HT-29 (cell line): ENCODE data around the gene MOGAT2. TPM values are rescaled to one million over a fixed set of nuclear protein-coding genes. Genes with fewer than 3 reads are reported as not detected.
A peak's percentile ranks its signal among the peaks of the same experiment; 100 is the strongest.
"Not testable (repeated sequence)": the region's sequence is repeated elsewhere in the genome, so short reads cannot be mapped to it uniquely, and the experiment has no call there.

Source experiments
- DNase-seq: peaks from one replicate; pipeline ENCODE4 v3.0.0-alpha.2; 2015; ENCODE audit warnings: low spot score
- total RNA-seq: library from RNA; depleted of rRNA; stranded (reverse); fragments of >200 nt; shearing (Covaris generic); gene quantifications from 2 replicates; pipeline ENCODE4 v1.2.3, GENCODE V29; 2014; rRNA removed

Gene MOGAT2
- total RNA-seq, result not detected in 2 replicates

DNA sequence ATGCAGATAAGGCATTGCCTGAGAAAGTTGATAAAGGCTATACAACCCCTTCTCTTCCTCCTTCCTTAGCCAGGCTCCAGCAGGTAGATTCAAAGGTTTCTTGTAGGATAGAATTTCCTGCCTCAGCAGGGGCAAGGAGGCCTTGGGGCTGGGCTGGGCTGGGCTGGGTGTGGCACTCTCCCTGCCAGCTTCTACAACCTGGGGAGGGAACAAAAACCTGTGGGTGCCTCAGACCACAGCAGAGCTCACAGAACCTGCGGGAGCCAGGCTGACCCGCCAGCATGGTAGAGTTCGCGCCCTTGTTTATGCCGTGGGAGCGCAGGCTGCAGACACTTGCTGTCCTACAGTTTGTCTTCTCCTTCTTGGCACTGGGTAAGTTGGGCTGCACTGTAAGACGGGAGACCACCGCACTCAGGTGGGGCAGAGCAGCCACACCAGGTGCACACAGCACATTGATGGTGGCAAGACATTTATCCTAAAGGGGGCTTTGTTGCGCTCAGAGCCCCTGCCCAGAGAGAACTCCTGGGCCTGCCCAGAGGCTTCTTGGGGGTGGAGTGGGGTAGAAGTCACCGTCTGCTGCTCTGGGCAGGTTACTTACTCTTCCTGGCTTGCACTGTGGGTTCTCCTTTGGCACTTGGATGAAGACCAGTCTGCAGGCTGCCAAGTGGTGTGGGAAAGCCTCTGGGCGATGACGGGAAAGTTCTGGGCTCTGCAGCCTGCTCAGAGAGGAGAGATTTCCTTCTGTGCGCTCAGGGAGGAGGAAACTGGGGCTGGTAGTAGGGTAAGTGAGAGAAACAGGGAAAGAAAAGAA, at the start of gene MOGAT2:
TSS of gene MOGAT2 (plus strand) at position 231 of the 811 bp plus-strand sequence. CDS start at position 282, 51 bp downstream.
- no peak for DNase-seq

DNA sequence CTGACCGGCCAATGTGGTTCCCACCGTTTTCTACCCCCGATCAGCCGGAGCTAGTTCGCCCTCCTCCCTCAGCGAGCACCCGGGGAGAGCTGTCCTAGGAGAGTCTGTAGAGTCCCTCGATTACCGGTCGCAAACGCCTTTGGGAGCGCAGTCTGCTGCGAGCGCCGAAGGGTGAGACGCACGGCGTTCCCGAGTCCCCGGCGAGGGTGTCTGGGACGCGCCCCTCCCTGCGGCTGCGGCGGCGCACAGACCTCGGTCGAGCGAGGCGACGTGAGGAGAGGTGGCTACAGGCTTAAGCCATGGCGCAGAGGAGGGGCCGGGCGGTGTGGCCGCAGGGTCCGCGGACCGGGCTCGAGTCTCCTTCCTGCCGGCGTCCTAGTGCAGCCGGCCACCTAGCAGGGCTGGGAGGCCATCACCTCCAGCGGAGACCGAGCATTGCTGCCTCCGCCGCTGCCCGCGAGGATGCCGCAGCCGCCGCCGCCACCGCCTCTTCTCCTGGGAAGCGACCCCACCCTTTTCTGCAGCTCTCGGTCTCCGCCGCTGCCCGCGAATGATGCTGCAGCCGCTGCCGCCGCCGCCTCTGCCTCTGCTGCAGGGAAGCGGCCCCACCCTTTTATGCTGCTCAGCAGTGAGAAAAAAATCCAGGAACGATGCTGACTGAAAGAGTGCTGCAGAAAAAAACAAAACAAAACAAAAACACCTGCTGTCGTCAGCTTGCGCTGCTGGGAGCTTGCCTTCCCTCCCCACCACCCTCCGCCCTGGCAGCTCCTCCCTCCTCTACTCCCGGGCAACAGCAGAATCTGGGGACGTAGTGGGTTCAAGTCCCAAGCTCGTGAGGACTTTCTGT, 49.0 kb upstream of the MOGAT2 start, which contains the start of gene MAP6:
TSS of gene MAP6 (minus strand) at position 588 of the 847 bp plus-strand sequence. CDS start 669 bp downstream, outside the sequence.
- DNase-seq, result no peak

- DNase-seq, result peak; percentile 32
Measured at GRCh38 chr11:75673977-75674582, 43.6 kb upstream of the MOGAT2 start.

DNA sequence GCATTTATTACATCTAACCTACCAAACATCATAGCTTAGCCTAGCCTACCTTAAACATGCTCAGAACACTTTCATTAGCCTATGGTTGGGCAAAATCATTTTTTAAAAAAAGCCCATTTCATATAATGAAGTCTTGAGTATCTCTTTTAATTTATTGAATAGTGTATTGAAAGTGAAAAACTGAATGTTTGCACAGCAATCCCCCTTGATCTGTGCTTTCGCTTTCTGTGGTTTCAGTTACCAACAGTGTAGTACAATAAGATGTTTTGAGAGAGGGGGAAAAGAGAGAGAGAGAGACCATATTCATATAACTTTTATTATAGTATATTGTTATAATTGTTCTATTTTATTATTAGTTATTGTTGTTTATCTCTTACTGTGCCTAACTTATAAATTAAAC, 40.4 kb upstream of the MOGAT2 start:
- no peak for DNase-seq

DNA sequence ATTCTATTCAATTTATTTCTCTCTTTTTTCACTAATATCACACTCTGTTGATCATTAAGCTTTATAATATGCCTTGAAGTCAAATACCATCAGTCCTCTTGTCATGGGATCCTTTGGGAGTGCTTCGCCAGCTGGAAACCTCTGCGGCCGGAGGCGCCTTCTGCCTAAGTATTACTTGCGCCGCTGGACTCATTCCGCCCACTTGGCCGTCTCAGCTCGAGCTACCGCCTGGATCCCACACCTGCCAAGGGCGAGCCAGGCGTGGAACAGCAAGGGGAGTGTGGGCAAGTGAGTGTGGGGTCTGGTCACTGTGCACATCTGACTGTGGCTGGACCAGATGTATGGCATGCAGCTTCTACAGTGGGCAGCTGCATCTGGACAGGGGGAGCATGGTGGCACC, 39.7 kb upstream of the MOGAT2 start:
- no peak for DNase-seq

DNA sequence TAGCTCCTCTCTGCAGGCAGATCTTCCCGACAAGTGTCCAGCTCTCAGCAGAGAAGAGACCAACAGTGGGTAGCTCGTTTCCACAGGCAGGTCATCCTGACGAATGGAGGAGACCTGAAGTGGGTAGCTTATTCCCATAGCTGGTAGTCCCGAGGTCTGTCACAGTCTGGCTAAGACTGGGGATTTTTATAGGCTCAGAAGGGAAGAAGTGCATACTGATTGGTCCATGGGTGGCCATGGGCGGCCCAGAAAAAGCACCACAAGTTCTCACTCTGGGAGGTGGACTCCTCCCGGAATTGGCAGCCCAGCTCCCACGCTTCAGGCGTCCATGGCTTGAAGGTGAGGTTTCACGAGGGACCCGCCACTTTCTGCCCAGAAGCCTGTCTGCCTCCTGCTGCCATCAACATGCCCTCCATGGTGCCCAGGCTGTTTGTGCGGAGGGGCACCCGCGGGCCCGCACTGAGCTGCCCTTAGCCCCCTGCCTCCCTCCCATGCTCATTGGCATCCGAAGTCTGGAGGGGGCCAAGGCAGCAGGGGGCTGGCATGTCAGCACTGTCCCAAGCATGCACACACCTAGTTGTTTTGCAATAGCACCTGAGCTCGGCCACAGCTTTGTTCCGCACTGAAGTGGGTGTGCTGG, 38.9 kb upstream of the MOGAT2 start:
- DNase-seq, result no peak

DNA sequence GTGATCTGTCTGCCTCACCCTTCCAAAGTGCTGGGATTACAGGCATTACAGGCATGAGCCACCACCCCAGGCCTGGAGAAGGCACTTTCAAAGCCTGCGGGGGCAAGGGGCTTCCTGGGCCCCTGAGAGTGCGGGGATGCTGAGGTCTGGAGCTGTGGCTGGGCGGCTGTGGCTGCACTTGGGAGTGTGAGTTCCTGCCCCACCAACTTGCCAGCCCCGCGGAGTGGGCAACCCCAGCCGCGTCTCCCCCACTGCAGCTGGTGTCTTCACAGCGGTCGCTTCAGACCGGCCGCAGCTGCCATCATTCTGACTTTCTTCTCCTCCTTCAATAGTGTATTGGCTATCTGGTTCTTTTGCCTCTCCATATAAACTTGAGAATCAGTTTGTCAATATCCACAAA, 38.1 kb upstream of the MOGAT2 start:
- no peak for DNase-seq

DNA sequence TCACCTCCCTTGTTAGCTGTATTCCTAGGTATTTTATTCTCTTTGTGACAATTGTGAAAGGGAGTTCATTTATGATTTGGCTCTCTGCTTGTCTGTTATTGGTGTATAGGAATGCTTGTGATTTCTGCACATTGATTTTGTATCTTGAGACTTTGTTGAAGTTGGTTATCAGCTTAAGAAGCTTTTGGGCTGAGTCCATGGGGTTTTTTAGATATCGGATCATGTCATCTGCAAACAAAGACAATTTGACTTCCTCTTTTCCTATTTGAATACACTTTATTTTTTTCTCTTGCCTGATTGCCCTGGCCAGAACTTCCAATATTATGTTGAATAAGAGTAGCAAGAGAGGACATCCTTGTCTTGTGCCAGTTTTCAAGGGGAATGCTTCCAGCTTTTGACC, 33.8 kb upstream of the MOGAT2 start:
- not testable (repeated sequence) for DNase-seq

DNA sequence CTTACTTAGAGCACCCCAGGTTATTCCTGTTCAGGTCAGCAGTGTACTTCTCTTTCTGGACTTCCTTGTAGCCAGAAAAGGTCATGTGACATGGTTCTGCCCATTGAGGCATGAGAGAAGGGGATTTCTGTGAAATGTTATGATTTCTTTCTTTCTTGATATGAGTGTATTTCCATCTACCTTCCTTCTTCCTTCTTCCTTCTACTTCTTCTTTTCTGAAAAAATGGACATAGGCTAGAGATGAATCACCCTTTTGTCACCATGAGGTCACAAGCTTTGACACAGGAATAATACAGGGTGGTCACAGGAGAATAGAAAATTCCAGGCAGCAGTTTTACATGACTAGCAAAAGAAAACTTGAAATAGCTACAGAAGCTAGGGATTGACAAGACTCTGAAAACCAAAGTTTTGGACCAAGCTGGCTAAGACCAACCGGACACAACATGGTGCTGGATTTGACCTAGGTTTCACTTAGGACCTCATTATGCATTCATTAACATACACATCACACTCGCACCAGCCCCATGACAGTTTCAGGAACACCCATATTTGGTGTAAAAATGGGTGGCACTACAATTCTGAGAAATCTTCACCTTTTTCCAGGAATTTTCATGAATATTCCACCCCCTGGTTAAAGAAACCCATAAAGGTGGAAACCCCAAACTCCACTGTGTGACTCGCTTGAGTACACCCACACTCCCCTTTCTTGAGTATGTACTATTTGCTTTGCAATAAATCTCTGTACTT, 27.6 kb upstream of the MOGAT2 start:
- no peak for DNase-seq

- DNase-seq, result no peak
Measured at GRCh38 chr11:75691804-75692203, 25.8 kb upstream of the MOGAT2 start.

DNA sequence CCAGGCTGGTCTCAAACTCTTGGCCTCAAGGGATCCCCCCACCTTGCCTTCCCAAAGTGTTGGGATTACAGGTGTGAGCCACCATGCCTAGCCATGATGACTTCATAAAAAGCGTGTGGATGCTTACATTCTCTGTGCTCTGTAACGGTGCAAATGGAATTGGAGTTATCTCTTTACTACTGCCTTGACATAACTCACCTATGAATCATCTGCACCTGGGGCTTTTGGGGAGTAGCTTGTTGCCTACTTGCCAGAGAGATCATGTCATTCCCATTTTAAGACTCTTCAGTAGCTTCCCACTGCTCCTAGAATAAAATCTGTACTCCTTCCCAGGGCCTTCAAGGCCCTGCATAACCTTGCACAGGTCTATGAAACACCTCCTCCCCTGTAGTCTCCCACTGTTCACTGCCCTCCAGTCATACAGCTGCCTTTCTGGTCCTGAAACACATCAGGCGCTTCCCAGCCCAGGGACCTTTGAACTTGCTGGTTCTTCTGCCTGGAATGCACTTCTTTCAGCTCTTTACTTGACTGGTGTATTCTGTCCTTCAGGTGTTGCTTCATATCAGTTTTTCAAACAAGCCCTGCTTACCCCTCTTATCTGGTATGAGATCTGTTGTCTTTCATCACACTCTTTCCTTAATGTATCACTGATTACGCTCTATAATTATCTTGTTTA, 19.6 kb upstream of the MOGAT2 start:
- no peak for DNase-seq

GRCh38 chr11:75700940-75701339, 16.7 kb upstream of the MOGAT2 start:
- no peak for DNase-seq

- DNase-seq, result no peak
Measured at GRCh38 chr11:75703695-75704237, 13.9 kb upstream of the MOGAT2 start.

GRCh38 chr11:75705541-75705940, 12.1 kb upstream of the MOGAT2 start:
- no peak for DNase-seq

DNA sequence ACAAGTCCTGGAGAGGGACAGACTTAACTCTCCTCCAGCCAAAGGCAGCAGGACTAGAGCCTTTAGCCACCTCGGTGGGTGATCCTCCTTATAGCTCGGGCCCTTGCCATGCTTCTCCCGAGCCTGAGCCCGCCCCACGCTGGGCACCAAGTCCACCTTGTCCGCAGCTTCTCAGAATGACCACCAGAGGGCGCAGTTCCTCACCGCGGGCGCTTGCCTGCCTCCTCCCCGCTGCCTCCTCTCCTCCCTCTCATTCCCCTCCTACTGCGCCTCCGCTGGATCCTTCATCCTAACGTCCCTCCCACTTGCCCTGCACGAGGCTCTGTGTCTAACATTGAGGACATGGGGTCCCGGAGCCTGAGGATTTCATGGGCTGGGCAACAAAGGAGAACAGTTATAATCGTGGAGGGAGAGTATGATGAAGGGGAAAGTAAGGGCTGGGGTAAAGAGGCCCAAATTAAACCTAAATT, 11.3 kb upstream of the MOGAT2 start:
- peak; percentile 93 for DNase-seq

DNA sequence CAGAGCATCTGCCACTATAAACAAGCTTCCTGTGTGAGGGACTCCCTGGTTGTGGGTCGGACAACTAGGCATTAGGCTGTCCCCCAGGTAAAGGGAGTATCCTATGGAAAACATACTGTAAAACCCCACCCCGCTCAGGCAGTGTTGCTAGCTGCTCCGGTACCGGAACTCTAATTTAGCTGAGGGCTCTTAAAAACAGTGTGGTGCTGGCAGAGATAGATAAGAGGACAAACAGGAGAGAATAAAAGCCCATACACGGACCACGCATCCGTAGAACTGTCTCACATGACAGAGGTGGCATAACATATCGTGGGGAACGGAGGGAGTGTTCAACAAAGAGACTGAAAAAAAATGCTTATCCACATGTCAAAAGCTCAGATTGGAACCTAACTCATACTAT, 3.4 kb upstream of the MOGAT2 start:
- DNase-seq, result no peak

DNA sequence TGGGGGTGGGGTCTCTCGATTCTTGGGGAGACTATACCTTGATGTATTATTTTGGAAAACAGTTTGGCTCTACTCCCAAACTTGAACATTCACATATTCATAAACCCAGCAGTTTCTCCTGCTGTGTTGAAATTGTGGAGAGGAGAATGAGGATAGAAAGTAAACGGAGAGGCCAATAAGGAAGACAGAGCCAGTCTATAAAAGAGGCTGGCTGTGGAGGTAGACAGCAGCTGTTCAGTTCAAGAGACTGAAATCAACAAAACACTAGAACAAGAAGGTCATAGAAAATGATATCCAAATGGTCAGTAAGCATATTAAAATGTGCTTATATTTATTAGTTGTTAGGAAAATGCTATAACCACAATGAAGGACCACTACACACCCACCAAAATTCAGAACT, 1.9 kb upstream of the MOGAT2 start:
- DNase-seq, result no peak

DNA sequence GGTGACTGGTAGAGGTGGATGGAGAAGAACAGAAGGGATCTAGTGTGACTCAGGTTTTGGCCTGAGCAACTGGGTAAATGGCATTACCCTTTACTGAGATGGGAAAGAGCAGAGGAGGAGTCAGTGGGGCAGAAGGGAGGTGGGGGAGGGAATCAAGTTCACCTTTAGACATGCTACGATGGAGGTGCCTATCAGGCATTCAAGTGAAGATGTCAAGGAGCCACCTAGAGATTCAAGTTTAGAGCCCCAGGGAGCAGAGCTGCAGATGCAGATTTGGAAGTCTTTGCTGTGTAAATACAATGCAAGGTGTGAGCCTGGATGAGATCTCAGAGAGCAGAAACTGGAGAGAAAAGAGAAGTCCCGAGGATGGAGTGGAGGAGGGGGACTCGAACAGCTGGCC, 979 bp upstream of the MOGAT2 start:
- DNase-seq, result no peak

- DNase-seq, result no peak
Measured at GRCh38 chr11:75718419-75719339, 1.0 kb downstream of the MOGAT2 start.
